ENCODE results near the gene THAP7.

- no peak for TF ChIP-seq CTCF (IDR thresholded peaks at IDR 0.05; ENCODE audit: low read length)
- TF ChIP-seq EZH2 (IDR thresholded peaks at IDR 0.05; ENCODE audit: borderline replicate concordance, low read length), result no peak
These were observed 37.7 kb downstream of the THAP7 start for GRCh38 chr22:20964090-20964798.
